ENCODE data around the gene EOMES. TPM values are rescaled to one million over a fixed set of nuclear protein-coding genes. Genes with fewer than 3 reads are reported as not detected.

Gene EOMES
- total and polyA plus RNA-seq, 12 donors, result 0.01 to 0.76 (median 0.17) TPM; not detected in 3

DNA sequence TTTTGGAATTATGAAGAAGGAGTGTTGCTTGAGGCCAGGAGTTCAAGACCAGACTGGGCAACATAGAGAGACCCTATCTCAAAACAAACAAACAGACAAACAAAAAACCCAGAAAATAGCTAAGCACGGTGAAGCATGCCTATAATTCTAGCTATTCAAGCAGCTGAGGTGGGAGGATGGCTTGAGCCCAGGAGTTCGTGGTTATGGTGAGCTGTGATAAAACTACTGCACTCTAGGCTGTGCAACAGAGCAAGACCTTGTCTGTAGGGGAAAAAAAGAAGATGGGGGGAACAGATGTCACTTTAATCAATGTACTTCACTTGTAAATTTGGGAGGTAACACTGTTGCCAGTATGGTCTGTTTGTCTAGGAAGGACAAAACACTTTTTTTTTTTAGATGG is 18.7 kb upstream of the EOMES start:
- intact Hi-C loops (cut with DNase I), result no loop called here
- Histone ChIP-seq H3K9me3 (peaks cover 0 to 4% (median 0%) of the 10 kb centered on the region in 11 donors), H3K4me1 (no peaks in the 10 kb centered on the region)

DNA sequence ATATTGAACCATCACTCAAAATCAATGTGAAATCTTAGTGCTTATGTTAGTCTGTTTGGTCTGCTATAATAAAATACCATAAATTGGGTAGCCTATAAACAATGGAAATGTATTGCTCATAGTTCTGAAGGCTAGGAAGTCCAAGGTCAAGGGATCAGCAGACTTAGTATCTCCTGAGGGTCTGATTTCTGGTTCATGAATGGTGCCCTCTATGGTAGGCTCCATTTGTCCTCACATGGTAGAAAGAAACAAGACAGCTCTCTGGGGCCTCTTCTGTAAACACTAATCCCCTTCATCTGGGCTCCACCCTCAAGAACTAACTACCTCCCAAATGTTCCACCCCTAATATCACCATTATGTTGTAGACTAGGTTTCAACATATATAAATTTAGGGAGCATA is 15.0 kb upstream of the EOMES start:
- ATAC-seq (no peak), DNase-seq (no peak)
- H3K36me3 ChIP-seq, result no peaks in the 10 kb centered on the region
- H3K27ac ChIP-seq, result no peak overlapping the region
- TF ChIP-seq, protein P1, sequence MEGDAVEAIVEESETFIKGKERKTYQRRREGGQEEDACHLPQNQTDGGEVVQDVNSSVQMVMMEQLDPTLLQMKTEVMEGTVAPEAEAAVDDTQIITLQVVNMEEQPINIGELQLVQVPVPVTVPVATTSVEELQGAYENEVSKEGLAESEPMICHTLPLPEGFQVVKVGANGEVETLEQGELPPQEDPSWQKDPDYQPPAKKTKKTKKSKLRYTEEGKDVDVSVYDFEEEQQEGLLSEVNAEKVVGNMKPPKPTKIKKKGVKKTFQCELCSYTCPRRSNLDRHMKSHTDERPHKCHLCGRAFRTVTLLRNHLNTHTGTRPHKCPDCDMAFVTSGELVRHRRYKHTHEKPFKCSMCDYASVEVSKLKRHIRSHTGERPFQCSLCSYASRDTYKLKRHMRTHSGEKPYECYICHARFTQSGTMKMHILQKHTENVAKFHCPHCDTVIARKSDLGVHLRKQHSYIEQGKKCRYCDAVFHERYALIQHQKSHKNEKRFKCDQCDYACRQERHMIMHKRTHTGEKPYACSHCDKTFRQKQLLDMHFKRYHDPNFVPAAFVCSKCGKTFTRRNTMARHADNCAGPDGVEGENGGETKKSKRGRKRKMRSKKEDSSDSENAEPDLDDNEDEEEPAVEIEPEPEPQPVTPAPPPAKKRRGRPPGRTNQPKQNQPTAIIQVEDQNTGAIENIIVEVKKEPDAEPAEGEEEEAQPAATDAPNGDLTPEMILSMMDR (IDR thresholded peaks at IDR 0.05), result no peak
- H3K27me3 ChIP-seq, result peaks cover 0 to 31% (median 9%) of the 10 kb centered on the region in 7 donors
- no peak overlapping the region for H3K4me3 ChIP-seq
- no peaks in the 10 kb centered on the region for H3K4me1 ChIP-seq
- H3K9me3 ChIP-seq, result peaks cover 0 to 4% (median 0%) of the 10 kb centered on the region in 11 donors
- intact Hi-C loops (cut with DNase I), result no loop called here

More for the DNA sequence above, 18.7 kb upstream of the EOMES start:
- DNase-seq (no peak), ATAC-seq (no peak)
- H3K36me3 ChIP-seq, result no peaks in the 10 kb centered on the region
- 57 to 71% methylated on average over 2 of the region's 2 CpGs for WGBS, 2 donors
- H3K4me3 ChIP-seq, result no peak overlapping the region
- no peak overlapping the region for H3K27ac ChIP-seq
- TF ChIP-seq, protein P1 (IDR thresholded peaks at IDR 0.05), result no peak
- peaks cover 0 to 17% (median 4%) of the 10 kb centered on the region in 7 donors for H3K27me3 ChIP-seq

DNA sequence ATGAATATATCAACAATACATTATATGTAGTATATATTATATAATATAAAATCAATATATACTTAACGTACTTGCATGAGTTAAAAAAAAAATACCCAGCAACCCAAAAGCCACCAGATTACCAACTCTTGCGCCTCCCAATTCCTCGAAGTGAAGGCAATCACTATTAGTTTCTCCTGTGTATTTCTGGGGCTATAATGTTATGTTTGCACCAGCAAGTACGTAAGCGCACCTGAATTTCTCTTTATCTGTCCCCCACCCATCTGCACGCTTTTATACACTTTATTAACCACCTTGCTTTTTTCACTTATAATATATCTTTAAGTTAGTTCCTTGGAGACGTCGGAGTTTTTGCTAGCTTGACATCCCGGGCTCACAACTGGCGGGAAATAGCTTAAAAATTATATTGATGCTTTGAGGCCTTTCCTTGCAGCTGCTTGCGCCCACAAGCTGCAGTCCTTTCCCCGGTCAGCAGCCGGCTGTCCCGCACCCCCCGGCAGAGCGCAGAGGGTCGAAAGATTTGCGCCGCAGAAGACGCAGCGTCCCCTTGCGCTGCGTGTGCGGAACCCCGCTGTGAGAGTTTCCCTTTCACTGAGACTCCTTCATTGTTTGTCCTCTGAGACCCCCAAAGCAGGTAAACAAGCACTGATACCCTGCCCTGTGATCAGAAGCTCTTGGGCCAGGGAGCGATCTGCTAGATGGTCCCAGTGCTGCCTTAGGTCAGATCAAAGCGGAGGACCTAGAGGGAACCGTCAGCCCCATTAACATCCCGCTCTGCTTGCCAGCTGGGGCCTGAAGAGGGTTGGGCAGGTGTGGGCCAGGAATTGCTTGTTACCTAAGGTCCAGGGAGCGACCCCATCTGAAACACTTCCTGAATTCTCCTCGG is 8.9 kb upstream of the EOMES start:
- H3K4me3 ChIP-seq, result no peak overlapping the region
- H3K27ac ChIP-seq, result no peak overlapping the region
- TF ChIP-seq, protein P1 (IDR thresholded peaks at IDR 0.05), result no peak
- H3K9me3 ChIP-seq, result no peaks in the 10 kb centered on the region
- ATAC-seq (no peak), DNase-seq (no peak)
- peaks cover 0 to 27% (median 23%) of the 10 kb centered on the region in 9 donors for H3K4me1 ChIP-seq
- WGBS, 2 donors, result 4% methylated on average over 31 of the region's 31 CpGs
- no peaks in the 10 kb centered on the region for H3K36me3 ChIP-seq
- intact Hi-C loops (cut with DNase I), result no loop called here
- peaks cover 8 to 75% (median 65%) of the 10 kb centered on the region in 7 donors for H3K27me3 ChIP-seq

DNA sequence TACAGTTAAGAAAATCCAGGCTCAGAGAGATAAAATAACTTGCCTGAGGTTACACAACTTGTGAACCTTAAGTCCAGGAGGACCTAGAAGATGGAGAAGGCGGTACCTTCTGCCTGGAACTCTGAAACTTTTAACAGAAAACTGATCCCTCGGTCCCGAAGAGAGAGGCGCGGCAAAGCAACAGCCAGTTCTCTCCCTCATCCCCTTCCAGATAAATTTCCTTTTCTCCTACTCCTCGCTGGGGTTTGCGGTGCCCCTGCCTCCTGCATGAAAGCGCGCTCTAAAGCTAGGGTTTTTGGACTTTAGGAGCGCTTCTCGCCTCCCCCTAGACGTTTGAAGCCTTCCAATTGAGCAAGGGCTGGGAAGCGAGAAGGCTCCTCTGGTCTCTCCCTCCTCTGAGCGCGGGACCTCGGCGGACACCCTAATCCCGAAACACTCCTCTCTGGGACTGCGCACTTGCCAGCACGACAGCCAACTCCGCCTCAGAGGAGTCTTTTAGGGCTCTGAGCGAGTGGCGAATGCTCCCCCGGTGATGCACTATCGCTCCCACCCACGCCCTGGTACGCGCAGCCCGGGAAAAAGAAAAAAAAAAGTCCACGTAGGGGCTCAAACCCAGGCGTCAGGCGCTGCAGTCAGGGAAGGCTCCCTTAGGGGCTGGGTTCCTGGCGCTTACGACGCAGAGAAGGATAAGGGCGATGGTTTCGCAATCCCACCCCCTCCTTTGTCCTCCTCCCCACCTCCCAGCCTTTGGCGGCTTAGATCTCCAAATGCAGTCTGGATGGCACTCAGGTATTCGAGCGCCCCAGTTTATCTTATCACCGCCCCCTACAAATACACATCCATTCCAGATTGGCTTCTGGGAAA is 7.9 kb upstream of the EOMES start:
- no peaks in the 10 kb centered on the region for H3K36me3 ChIP-seq
- WGBS, 2 donors, result 0 to 1% methylated on average over 41 of the region's 41 CpGs
- peaks cover 8 to 86% (median 75%) of the 10 kb centered on the region in 7 donors for H3K27me3 ChIP-seq
- intact Hi-C loops (cut with DNase I), result no loop called here
- no peak overlapping the region for H3K27ac ChIP-seq
- peaks cover 0 to 27% (median 23%) of the 10 kb centered on the region in 9 donors for H3K4me1 ChIP-seq
- H3K9me3 ChIP-seq, result no peaks in the 10 kb centered on the region
- peak overlapping the region; percentile 11 to 39 (median 22) for H3K4me3 ChIP-seq
- ATAC-seq (peak in 5 of 8 donors; percentile 42 to 73 (median 46)), DNase-seq (no peak)
- TF ChIP-seq, protein P1 (IDR thresholded peaks at IDR 0.05), result no peak

Data from heart right ventricle (tissue), 16 donors.